Activated naive CD8-positive, alpha-beta T cell treated with anti-CD3 and anti-CD28 coated beads, Interleukin-2, amount 50 U/mL, for 16 hours (primary cell): Measurements from ENCODE around the gene LIMA1.
"Not testable (repeated sequence)": the region's sequence is repeated elsewhere in the genome, so short reads cannot be mapped to it uniquely, and the experiment has no call there.

ENCODE experiments used
- DNase-seq: peaks from one replicate; pipeline ENCODE4 v3.0.0-alpha.2; 2020; ENCODE audit warnings: low read depth, low spot score

Gene LIMA1

DNA sequence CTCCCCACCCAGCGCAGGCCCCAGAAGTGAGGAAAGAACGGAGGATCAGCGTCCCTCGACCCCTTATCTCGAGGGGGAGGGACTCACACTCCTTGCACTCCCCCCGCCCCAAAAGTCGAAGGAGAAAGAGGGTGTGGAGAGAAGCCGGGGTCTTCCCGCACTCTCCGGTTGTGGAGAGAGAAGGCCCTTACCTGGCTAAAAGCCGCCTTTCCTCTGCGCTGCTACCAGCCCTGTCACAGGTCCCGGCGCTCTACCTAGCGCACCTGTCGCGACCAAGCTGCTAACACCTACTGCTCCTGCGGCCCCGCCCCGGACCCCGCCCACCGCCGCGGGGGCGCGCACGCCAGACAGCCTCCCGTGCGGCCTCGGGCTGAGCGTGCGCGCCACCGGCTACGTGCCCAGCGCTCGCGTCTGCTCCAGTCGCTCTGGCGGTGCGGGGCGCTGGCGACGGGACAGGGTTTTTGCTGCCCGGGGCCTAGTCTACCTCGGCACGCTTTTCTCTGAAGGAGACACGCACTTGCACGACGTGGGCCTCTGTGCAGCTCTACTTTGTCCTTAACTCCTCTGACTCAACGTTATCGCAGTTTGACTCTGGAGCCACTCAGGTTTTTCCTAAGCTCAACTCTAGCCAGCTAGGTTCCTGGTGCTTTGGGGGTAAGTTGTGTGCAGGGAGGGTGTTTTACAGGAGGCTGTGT is at the start of gene LIMA1:
TSS of gene LIMA1 (minus strand) at position 292 of the 695 bp plus-strand sequence. CDS start 34,769 bp downstream, outside the sequence.
- peak; percentile 89 for DNase-seq

GRCh38 chr12:50331745-50332144 is 48.4 kb upstream of the LIMA1 start:
- no peak for DNase-seq

DNA sequence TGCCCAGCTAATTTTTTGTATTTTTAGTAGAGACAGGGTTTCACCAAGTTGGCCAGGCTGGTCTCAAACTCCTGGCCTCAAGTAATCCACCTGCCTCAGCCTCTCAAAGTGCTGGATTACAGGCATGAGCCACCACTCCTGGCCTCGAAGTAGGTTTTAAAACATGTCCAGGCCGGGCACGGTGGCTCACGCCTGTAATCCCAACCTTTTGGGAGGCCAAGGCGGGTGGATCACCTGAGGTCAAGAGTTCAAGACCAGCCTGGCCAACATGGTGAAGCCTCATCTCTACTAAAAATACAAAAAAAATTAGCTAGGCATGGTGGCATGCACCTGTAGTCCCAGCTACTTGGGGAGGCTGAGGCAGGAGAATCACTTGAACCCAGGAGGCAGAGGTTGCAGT is 45.3 kb upstream of the LIMA1 start:
- DNase-seq = not testable (repeated sequence)

- no peak for DNase-seq
These were observed 43.4 kb upstream of the LIMA1 start for GRCh38 chr12:50326590-50327284.

DNA sequence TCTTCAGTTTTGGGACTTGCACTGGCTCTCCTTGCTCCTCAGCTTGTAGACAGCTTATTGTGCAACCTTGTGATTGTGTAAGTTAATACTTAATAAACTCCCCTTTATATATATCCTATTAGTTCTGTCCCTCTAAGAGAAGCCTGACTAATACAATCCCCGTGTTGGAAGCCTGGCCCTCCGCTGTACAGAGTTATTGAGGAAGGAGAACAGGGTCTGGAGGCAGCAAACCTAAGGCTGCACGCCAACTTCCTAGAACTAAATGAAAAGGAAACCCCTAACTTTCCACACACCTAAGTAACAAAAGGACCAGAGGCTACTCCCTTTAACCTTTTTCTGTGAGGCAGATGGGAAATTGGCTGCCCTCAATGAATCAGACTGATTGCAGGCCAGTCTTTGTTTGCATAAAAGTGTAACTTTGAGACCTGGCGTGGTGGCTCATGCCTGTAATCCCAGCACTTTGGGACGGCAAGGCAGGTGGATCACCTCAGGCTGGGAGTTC is 42.6 kb upstream of the LIMA1 start:
- no peak for DNase-seq

DNA sequence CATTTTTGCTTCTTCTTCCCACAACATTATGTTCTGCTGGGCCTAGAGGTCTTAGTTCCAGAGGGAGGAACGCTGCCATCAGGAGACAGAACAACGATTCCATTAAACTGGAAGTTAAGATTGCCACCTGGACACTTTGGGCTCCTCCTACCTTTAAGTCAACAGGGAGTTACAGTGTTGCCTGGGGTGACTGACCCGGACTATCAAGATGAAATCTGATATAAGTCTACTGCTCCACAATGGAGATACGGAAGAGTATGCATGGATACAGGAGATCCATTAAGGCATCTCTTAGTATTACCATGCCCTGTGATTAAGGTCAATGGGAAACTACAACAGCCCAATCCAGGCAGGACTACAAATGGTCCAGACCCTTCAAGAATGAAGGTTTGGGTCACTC is 41.5 kb upstream of the LIMA1 start:
- DNase-seq = not testable (repeated sequence)

DNA sequence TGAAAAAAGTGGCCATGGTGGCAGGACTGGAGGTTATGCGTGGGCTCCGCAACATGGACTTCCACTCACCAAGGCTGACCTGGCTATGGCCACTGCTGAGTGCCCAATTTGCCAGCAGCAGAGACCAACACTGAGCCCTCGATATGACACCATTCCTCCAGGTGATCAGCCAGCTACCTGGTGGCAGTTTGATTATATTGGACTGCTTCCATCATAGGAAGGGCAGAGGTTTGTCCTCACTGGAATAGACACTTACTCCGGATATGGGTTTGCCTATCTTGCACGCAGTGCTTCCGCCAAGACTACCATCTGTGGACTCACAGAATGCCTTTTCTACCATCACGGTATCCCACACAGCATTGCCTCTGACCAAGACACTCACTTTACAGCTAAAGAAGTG is 40.8 kb upstream of the LIMA1 start:
- not testable (repeated sequence) for DNase-seq

- DNase-seq = no peak
These were observed 38.9 kb upstream of the LIMA1 start for GRCh38 chr12:50322206-50322605.

DNA sequence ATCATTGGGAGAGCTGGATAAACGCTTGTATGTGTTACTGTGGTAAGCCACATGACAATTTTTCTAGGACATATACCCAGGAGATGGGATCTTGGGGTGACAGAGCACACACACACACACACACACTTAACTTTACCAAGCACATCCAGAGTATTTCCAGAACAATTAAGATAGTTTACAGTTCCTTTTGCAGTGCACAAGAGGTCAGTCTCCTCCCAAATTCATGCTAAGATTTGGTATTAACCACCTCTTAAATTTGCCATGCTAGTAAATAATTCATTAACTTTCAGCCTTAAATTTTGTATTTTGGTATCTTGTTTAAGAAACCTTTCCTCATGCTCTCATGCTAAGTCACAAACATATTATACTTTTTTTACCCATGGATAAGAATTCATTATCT is 33.9 kb upstream of the LIMA1 start:
- no peak for DNase-seq

DNA sequence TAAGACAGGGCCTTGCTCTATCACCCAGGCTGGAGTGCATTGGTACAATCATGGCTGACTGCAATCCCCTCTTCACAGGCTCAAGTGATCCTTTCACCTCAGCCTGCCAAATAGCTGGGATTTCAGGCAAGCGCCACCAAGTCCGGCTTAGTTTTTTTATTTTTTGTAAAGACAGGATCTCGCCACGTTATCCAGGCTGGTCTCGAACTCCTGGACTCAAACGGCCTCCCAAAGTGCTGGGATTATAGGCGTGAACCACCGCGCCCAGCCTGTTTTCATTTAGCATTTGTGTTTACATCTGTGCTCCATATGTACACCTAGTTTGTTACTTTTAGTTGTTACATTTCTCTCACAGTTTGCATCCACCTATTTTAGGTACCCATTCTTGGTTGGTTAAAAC is 32.5 kb upstream of the LIMA1 start:
- DNase-seq = no peak

DNA sequence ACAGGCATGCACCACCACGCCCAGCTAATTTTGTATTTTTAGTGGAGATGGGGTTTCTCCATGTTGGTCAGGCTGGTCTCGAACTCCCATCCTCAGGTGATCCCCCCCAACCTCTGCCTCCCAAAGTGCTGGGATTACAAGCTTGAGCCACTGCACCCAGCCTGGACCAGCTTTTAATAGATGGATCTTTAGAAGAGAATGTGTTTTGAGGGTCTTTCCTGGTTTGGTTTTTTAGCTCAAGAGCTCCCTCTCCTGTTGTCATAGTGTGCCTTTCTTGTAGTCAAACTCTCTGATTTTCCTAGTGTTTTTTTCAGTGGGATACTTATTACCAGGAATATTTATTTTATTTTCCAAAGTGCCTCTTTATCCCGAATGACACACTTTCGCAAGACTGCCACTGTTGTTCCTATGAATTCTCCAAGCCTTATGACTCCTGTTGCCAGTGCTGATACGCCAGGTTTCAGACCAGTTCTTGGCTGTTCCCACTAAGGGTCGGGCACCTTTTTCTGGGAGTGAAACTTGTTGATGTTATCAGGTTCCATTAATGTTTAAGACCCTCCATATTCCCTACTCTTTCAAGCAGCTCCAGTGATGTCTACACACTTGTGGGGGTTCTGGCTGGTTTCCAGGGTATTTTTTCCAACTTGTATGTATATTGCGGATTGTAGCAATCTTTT is 31.5 kb upstream of the LIMA1 start:
- DNase-seq = no peak

DNA sequence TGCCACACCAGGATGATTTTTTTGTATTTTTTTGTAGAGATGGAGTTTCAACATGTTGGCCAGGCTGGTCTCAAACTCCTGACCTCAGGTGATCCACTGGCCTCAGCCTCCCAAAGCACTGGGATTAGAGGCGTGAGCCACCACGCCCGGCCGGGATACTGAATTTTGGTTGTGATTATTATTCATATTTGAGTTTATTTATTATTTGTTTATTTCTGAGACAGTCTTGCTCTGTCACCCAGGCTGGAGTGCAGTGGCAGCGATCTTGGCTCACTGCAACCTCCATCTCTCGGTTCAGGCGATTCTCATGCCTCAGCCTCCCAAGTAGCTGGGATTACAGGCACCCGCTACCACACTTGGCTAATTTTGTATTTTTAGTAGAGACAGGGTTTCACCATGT is 30.7 kb upstream of the LIMA1 start:
- not testable (repeated sequence) for DNase-seq

GRCh38 chr12:50313256-50313931 is 30.1 kb upstream of the LIMA1 start:
- DNase-seq = no peak

- DNase-seq = not testable (repeated sequence)
These were observed 28.7 kb upstream of the LIMA1 start for GRCh38 chr12:50311858-50312609.

DNA sequence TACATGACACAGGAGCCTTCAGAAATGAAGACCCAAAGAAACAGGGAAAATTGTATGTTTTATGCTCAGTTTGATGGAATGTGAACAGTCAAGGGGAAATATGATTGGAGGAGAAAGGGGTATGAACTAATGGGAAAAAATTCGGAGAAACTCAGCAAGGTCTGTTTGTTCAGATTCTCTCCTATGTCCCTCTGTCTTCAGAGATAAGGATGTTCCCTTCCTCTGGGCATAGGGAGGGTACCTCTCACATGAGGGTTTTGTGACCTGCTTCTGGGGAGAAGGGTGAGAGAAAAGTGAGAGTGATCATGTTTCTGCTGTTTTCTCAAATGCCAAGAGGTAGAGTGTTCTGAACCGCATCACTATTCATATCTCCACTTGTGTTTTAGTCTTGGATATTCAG is 26.6 kb upstream of the LIMA1 start:
- DNase-seq = no peak

DNA sequence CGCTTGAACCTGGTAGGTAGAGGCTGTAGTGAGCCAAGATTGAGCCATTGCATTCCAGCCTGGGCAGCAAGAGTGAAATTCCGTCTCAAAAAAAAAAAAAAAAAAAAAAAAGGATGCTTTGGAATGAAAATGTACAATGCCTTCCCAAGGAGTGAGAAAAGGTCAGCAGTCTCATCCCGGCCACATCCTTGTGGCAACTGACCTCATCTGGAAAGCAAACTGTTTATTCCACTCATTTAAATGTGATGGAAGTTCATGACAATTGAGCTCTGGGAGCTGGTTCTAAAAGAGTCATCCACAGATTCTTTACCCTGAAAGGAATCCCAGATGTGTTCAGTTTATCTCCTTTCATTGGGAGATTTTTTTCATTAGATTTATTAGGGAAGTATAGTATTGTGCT is 19.4 kb upstream of the LIMA1 start:
- no peak for DNase-seq

- no peak for DNase-seq
These were observed 14.7 kb upstream of the LIMA1 start for GRCh38 chr12:50297996-50298395.

DNA sequence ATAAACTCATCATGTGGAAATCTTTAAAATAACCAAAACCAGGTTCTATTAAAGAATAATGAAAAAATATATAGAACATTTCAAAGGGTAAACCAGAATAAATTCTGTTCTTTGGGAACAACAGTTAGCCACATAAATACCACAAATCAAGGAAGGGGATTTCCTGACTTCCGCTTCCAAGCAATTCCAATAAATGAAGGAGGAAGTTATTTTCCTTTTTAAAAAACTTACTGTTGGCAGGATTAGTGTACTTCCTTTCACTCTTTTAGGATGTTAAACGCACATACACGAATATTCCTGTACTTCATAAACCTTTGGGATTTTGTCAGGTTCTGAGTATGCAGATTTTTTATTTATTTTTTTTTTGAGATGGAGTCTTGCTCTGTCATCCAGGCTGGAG is 13.7 kb upstream of the LIMA1 start:
- no peak for DNase-seq

GRCh38 chr12:50296554-50296953 is 13.2 kb upstream of the LIMA1 start:
- no peak for DNase-seq

DNA sequence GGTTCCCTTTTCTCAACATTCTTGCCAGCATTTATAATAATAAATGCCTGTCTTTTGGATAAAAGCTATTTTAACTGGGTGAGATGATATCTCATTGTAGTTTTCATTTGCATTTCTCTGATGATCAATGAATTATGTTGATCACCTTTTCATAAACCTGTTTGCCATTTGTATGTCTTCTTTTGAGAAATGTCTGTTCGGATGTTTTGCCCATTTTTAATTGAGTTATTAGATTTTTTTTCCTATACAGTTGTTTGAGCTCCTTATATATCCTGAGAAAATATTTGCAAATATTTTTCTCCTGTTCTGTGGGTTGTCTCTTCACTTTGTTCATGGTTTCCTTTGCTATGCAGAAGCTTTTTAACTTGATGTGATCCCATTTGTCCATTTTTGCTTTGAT is 8.1 kb upstream of the LIMA1 start:
- no peak for DNase-seq

DNA sequence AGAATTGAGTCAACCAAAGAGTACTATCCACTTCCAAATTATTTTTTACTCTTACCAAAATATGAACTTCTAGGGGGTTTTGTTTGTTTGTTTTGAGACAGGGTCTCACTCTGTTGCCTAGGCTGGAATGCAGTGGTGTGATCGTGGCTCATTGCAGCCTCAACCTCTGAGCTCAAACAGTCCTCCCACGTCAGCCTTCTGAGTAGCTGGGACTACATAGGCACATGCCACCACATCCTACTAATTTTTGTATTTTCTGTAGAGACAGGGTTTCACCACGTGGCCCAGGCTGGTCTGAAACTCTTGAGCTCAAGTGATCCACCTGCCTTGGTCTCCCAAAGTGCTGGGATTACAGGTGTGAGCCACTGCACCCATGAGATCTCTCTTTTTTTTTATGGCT is 7.4 kb upstream of the LIMA1 start:
- not testable (repeated sequence) for DNase-seq
